HG03558 (cell line): ENCODE data around the gene OR2T27.
"Not testable (repeated sequence)": the region's sequence is repeated elsewhere in the genome, so short reads cannot be mapped to it uniquely, and the experiment has no call there.

Experiments used
- ATAC-seq: cut with Tn5 transposase; IDR thresholded peaks from one replicate; pipeline ENCODE4 v1.9.1; 2021; ENCODE audit warnings: moderate number of reproducible peaks; ENCODE audit not compliant: unreplicated experiment; ENCODE audit errors: extremely low read depth

Gene OR2T27, protein sequence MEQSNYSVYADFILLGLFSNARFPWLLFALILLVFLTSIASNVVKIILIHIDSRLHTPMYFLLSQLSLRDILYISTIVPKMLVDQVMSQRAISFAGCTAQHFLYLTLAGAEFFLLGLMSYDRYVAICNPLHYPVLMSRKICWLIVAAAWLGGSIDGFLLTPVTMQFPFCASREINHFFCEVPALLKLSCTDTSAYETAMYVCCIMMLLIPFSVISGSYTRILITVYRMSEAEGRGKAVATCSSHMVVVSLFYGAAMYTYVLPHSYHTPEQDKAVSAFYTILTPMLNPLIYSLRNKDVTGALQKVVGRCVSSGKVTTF

GRCh38 chr1:248655354-248655753 lies at the start of gene OR2T27:
Gene OR2T27 (minus strand): TSS chr1:248655528. CDS start chr1:248650884, 4,644 bp downstream.
- ATAC-seq = peak; percentile 40

DNA sequence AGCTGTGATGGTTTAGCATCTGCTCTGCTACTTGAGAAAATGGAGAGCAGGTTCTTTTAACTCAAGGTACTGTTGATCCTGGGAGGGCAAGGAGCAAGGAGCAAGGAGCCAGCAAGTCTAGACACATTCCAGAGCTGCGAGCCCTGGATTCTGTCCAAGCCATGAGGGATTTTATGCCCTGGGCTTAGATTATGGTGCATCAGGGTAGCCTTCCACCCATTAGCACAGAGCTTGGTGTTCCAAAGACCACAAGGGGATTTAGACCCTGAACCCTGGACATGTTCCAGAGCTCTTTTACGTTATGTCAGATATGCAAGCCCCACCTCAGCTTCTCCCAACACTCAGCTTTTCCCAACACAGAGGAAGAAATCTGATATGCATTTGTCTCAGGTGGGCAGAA lies 49.3 kb upstream of the OR2T27 start:
- ATAC-seq = no peak

- ATAC-seq = no peak
Measured at GRCh38 chr1:248703674-248704073, 48.3 kb upstream of the OR2T27 start.

DNA sequence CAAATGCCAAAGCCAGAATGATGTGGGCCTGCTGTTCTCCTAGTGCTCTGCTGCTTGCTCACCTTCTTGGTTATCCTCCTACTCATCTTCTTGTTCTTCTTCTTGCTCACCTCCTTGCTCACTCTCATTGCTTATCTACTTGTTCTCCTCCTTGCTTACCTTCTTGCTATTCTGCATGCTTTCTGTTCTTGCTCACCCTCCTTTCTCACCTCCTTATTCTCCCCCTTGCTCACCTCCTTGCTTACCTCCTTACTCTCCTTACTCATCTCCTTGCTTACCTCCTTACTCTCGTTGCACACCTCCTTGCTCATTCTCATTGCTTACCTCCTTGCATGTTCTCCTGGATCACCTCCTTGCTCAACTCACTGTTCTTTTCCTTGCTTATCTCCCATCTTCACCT lies 47.4 kb upstream of the OR2T27 start, which contains the start of gene OR14I1:
Gene OR14I1, minus strand, starts transcription at position 53 of the 400 bp plus-strand sequence.
- no peak for ATAC-seq

DNA sequence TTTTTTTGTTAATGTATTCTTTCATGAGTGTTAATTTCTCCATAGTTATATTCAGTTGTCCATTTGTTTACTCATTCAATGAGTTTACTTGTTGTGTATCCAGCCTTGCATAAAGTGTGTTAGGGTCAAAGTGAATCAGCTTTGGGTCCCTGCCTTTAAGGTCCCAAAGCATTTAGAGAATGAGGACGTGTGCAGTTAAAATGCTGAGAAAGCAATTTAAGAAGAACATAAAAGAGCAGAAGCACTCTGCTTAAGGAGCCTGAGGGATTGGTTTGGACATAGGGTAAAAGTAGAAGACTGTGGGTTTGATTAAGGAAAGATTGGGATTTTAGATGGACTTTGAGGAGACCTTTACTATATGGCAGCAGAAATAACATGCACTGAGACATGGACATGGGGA lies 43.8 kb upstream of the OR2T27 start:
- ATAC-seq = no peak

GRCh38 chr1:248697907-248698306 lies 42.6 kb upstream of the OR2T27 start:
- ATAC-seq = no peak

DNA sequence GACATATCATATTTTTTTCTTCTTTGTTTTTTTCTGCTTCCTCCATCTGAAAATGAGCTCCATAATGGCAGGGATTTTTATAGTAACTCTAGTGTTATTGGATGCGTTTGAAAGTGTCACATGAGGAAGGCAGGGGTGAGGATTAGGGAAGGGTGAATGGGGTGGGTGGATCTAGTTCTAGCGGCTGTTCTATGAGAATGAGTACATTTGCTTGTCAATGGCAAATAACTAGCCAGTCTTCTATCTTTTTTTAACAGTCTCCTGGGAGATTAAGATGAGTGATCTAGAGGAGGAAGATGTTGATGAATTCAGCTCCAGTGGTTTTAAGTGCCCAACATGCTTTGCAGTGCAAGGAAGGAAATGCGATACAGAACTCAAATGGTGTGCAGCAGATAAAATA lies 41.4 kb upstream of the OR2T27 start:
- ATAC-seq = no peak

- ATAC-seq = no peak
Measured at GRCh38 chr1:248696261-248696660, 40.9 kb upstream of the OR2T27 start.

- ATAC-seq = no peak
Measured at GRCh38 chr1:248695451-248696132, 40.3 kb upstream of the OR2T27 start.

DNA sequence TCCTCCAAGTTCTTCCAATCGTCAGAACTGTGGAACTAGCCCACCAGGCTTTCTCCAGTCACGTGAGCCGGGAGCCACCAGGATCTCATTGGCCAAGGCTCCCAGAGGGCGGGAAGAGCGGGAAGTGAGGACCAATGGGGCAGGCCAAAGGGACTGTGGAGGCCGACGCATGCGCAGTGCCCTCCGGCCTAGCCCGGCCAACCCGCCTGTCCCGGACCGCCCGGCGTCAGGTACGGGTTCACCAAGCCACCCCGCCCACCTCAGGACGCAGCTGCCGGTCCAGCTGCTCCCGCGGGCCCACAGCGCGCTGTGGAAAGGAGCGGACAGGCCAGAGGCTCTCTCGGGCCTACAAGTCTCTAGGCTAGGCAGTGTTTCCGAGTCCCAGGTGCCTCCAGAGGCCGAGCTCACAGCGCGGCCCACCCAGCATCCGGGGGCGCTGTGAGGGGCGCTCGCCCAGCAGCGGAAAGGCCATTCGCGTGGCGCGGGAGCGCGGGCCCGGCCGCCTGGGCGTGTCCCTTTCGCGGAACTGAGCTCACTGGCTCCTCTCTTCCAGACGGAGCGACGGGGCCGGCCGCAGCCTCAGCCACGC lies 36.3 kb upstream of the OR2T27 start:
- ATAC-seq = no peak

- ATAC-seq = peak; percentile 66
Measured at GRCh38 chr1:248688527-248689298, 33.4 kb upstream of the OR2T27 start.

GRCh38 chr1:248686815-248687214 lies 31.5 kb upstream of the OR2T27 start:
- peak; percentile 59 for ATAC-seq

DNA sequence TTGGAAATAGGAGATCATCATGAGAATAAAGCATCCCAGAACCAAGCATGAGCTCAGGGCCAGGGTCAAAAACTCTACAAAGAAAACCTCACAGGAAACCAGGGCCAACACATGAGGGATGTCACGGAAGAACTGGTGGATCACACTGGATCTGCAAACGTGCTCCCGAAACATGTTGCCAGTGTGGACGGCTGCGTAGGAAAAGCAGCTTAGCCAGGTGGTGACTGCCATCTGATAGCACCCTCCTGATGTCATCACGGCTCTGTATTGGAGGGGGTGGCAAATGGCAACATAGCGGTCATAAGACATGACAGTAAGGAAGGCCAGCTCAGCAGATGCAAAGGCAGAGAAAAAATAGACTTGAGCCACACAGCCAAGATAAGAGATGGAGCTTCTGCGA lies 26.3 kb upstream of the OR2T27 start:
- no peak for ATAC-seq

DNA sequence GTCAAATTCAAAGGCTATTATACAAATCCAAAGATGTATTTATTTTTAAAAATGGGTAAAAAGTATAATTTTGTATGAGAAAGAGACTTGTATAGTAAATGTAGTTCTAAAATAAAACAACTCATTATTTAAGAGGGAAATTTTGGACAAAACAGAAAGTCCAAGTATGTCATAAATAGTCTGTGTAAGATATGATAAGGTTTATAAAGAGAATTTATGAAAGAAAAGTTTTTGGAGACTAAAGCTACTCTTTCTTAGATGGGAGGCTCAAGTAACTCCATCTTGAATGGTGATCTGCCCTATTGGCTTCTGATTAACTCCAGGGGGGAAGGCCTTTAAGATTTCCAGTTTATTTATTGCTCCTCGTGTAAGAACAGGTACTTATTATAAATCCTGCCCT lies 14.7 kb upstream of the OR2T27 start:
- ATAC-seq = no peak

DNA sequence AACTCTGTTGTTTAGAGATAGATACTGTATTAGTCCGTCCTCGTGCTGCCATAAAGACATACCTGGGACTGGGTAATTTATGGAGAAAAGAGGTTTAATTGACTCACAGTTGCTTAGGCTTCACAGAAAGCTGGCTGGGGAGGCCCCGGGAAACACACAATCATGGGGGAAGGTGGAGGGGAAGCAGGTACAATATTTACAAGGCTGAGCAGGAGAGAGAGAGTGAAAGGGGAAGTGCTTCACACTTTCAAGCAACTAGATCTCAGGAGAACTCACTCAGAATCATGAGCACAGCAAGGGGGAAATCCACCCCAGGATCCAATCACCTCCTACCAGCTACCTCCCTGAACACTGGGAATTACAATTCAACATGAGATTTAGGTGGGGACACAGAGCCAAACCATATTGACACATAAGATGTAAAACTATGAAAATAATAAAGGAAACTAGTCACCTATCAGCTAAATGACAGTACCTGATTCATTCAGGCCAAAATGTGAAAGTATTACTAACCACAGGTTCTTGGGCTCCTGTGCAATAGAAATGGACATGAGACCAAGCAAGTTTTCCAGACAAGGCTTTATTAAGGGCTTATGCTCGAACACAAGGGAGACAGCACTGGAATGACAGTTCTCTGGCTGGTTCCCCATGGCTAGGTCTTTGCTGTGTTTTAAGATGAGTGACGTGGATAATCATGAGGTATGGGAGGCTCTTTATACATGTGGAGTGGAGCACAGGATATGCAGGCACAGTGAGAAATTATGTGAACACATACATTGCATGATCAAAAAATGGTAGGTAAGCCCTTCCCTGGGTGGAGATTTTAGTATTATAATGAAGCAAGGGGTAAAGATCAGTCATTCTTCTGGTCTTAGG lies 8.4 kb upstream of the OR2T27 start:
- peak; percentile 83 for ATAC-seq

- not testable (repeated sequence) for ATAC-seq
Measured at GRCh38 chr1:248656797-248657196, 1.5 kb upstream of the OR2T27 start.

GRCh38 chr1:248648770-248649536 lies 6.4 kb downstream of the OR2T27 start:
- not testable (repeated sequence) for ATAC-seq

DNA sequence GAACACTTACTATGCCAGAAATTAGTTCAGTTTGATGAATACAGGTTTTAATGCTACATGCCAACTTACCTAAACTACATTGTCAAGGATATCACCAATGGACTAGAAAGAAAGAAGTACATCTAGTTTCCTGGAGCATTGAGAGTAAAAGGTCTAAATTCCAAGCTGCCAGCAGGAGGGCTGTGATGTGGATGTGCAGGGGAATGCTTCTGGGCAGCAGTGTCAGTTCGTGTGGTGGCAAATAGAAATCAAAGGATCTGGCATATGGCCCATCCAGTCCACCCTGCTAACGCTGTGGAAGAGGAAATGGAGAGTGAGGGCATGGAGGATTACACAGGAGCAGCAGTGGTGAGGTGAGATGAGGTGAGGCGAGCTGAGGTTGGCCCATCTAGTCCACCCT lies 10.2 kb downstream of the OR2T27 start, which contains the start of gene OR2T35:
Gene OR2T35, minus strand, starts transcription at position 101 of the 400 bp plus-strand sequence. CDS start 6,020 bp downstream, outside the sequence.
- not testable (repeated sequence) for ATAC-seq
